ENCODE measurements around the gene SLFN5. TPM values are rescaled to one million over a fixed set of nuclear protein-coding genes. Genes with fewer than 3 reads are reported as not detected.

Gene SLFN5
- total RNA-seq, 1 experiment from 2014 or later, result 8.2 TPM

DNA sequence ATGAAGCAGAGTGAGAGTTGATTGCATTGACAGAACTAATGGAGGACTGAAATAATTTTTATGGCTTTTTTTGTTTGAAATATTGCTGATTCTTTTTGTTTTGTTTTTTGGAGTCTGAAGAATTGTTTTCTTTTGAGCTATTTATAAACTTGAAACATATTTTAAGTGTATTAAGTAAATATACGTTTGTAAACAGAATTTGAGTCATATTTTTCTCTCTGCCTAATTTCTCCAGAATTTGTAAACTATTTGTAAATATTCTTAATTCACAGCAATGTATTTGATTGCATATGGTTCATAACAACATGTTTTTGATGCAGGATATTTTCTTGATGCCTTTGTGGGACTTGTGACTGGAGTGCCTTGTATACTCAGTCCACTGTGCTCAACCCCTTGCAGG lies 79.9 kb downstream of the SLFN5 start:
- no peak for DNase-seq
- Histone ChIP-seq H3K4me3 (ENCODE audit: insufficient read depth, low read depth, low read length) (no peak overlapping the region), H3K27me3 (ENCODE audit: control insufficient read depth, insufficient read depth, low read length) (no peaks in the 10 kb centered on the region), H3K36me3 (replicated peaks; ENCODE audit: control insufficient read depth, insufficient read depth, low read length) (no peaks in the 10 kb centered on the region)

Other genes with a start within 250 kb of the SLFN5 start
- gene RFFL, start 179.4 kb upstream of the SLFN5 start, total RNA-seq (2014; rRNA removed; shearing (Covaris generic)), result 25.5 and 29.9 TPM in 2 replicates
- 8.0 and 8.6 TPM in 2 replicates for gene RAD51D, start 123.2 kb upstream of the SLFN5 start, total RNA-seq (2014; rRNA removed; shearing (Covaris generic))
- gene FNDC8, start 121.5 kb upstream of the SLFN5 start, total RNA-seq (2014; rRNA removed; shearing (Covaris generic)), result 0.55 TPM in 1 of 2 replicates, not detected in the other
- 61.7 and 70.6 TPM in 2 replicates for gene NLE1, start 100.8 kb upstream of the SLFN5 start, total RNA-seq (2014; rRNA removed; shearing (Covaris generic))
- gene UNC45B, start 95.3 kb upstream of the SLFN5 start, total RNA-seq (2014; rRNA removed; shearing (Covaris generic)), result 0.07 TPM in 1 of 2 replicates, not detected in the other
- not detected in 2 replicates for gene SLC35G3, start 48.7 kb upstream of the SLFN5 start, total RNA-seq (2014; rRNA removed; shearing (Covaris generic))
- gene SLFN11, start 130.5 kb downstream of the SLFN5 start, total RNA-seq (2014; rRNA removed; shearing (Covaris generic)), result 0.21 and 0.41 TPM in 2 replicates
- 11.3 and 12.5 TPM in 2 replicates for gene SLFN12, start 189.4 kb downstream of the SLFN5 start, total RNA-seq (2014; rRNA removed; shearing (Covaris generic))
- 19.8 and 21.3 TPM in 2 replicates for gene SLFN13, start 205.7 kb downstream of the SLFN5 start, total RNA-seq (2014; rRNA removed; shearing (Covaris generic))